HL-60 (cell line): ENCODE data around the gene MYO5B.

Experiments used
- DNase-seq, 2 experiments: peaks; one replicate each; pipeline ENCODE4 v3.0.0-alpha.2; 2010 to 2020; ENCODE audit warnings: low read depth in 1 of 2, low spot score in 1 of 2
- H3K27ac ChIP-seq: fragments of 250-450 bp; sonication (Bioruptor Pico); replicated peaks from 2 replicates; pipeline ENCODE4 v1.5.1; 2020; ENCODE audit warnings: mild to moderate bottlenecking, moderate library complexity
- H3K27me3 ChIP-seq: fragments of 250-450 bp; sonication (Bioruptor Pico); 2 replicates; pipeline ENCODE4 v1.5.1; 2021; ENCODE audit warnings: mild to moderate bottlenecking, moderate library complexity; ENCODE audit not compliant: insufficient read depth, poor library complexity, severe bottlenecking
- H3K4me3 ChIP-seq: replicated peaks from 2 replicates; pipeline ENCODE4 v1.5.1; 2011; ENCODE audit warnings: mild to moderate bottlenecking, control low read depth, low read length; ENCODE audit not compliant: insufficient read depth
- CTCF ChIP-seq: IDR thresholded peaks from one replicate; pipeline ENCODE4 v1.5.1; 2011; ENCODE audit warnings: low read length, control low read depth, inconsistent platforms; ENCODE audit not compliant: insufficient read depth
- GABPA ChIP-seq: IDR thresholded peaks from 2 replicates; pipeline ENCODE4 v1.6.1; 2012; ENCODE audit warnings: low read depth
- POLR2AphosphoS5 ChIP-seq: IDR thresholded peaks from 2 replicates; pipeline ENCODE4 v1.6.1; 2012; ENCODE audit warnings: low read depth
- REST ChIP-seq: IDR thresholded peaks from 2 replicates; pipeline ENCODE4 v1.6.1; 2012; ENCODE audit warnings: low read depth; ENCODE audit not compliant: insufficient replicate concordance
- SPI1 ChIP-seq: IDR thresholded peaks from 2 replicates; pipeline ENCODE4 v1.6.1; 2012; ENCODE audit warnings: low read depth, mild to moderate bottlenecking, borderline replicate concordance

MYO5B gene

GRCh38 chr18:50105027-50105426 is 89.9 kb downstream of the MYO5B start:
- TF ChIP-seq CTCF (no peak), REST (no peak), SPI1 (no peak), POLR2AphosphoS5 (no peak), GABPA (no peak)

GRCh38 chr18:50104421-50104820 is 90.5 kb downstream of the MYO5B start:
- H3K27ac ChIP-seq: no peak overlapping the region
- TF ChIP-seq POLR2AphosphoS5: no peak
- no peak for TF ChIP-seq REST
- no peak for TF ChIP-seq SPI1
- no peak for TF ChIP-seq GABPA
- TF ChIP-seq CTCF: no peak
- peaks cover 2% of the 10 kb centered on the region for H3K27me3 ChIP-seq
- DNase-seq: no peak
- H3K4me3 ChIP-seq: no peak overlapping the region

More at GRCh38 chr18:50105027-50105426, 89.9 kb downstream of the MYO5B start:
- Histone ChIP-seq H3K4me3 (no peak overlapping the region), H3K27ac (no peak overlapping the region), H3K27me3 (peaks cover 2% of the 10 kb centered on the region)
- no peak for DNase-seq

- no peak overlapping the region for H3K27ac ChIP-seq
- TF ChIP-seq REST (no peak), CTCF (no peak), GABPA (no peak), POLR2AphosphoS5 (no peak), SPI1 (no peak)
- no peak for DNase-seq
Measured at GRCh38 chr18:50099725-50100407, 95.1 kb downstream of the MYO5B start.

More at GRCh38 chr18:50099725-50100407, 95.1 kb downstream of the MYO5B start:
- Histone ChIP-seq H3K27me3 (peaks cover 2% of the 10 kb centered on the region), H3K4me3 (no peak overlapping the region)
